SKM-1 (cell line): Measurements from ENCODE around the gene SEBOX.

Source experiments
- DNase-seq: peaks from one replicate; lab custom pipeline; 2025; ENCODE audit not compliant: unreplicated experiment; lab: John Stamatoyannopoulos, UW

The SEBOX gene

GRCh38 chr17:28394337-28395116 lies 29.5 kb upstream of the SEBOX start:
- DNase-seq = no peak

- DNase-seq = no peak
Measured at GRCh38 chr17:28392491-28392890, 27.5 kb upstream of the SEBOX start.

GRCh38 chr17:28391401-28391800 lies 26.4 kb upstream of the SEBOX start:
- DNase-seq = no peak

- no peak for DNase-seq
Measured at GRCh38 chr17:28390984-28391383, 26.0 kb upstream of the SEBOX start.

GRCh38 chr17:28390563-28390962 lies 25.6 kb upstream of the SEBOX start:
- DNase-seq = no peak

GRCh38 chr17:28390141-28390540 lies 25.1 kb upstream of the SEBOX start:
- no peak for DNase-seq

- no peak for DNase-seq
Measured at GRCh38 chr17:28388106-28388505, 23.1 kb upstream of the SEBOX start.

- DNase-seq = no peak
Measured at GRCh38 chr17:28386391-28386790, 21.4 kb upstream of the SEBOX start.

- DNase-seq = no peak
Measured at GRCh38 chr17:28385406-28385805, 20.4 kb upstream of the SEBOX start.

GRCh38 chr17:28385037-28385400 lies 20.0 kb upstream of the SEBOX start:
- DNase-seq = no peak

- DNase-seq = no peak
Measured at GRCh38 chr17:28384281-28385036, 19.5 kb upstream of the SEBOX start.

- no peak for DNase-seq
Measured at GRCh38 chr17:28381141-28381825, 16.3 kb upstream of the SEBOX start.

- DNase-seq = no peak
Measured at GRCh38 chr17:28379814-28380801, 15.1 kb upstream of the SEBOX start.

GRCh38 chr17:28372945-28373274 lies 7.9 kb upstream of the SEBOX start:
- DNase-seq = no peak

- no peak for DNase-seq
Measured at GRCh38 chr17:28372203-28372944, 7.4 kb upstream of the SEBOX start.

- DNase-seq = no peak
Measured at GRCh38 chr17:28371245-28372202, 6.5 kb upstream of the SEBOX start, which contains the start of gene SARM1. TSS of gene SARM1 (plus strand) at chr17:28371694. CDS start at chr17:28372033, 339 bp downstream.

- no peak for DNase-seq
Measured at GRCh38 chr17:28370744-28371103, 5.7 kb upstream of the SEBOX start.

- DNase-seq = peak; percentile 15
Measured at GRCh38 chr17:28370035-28370743, 5.2 kb upstream of the SEBOX start, which contains the start of gene VTN. TSS of gene VTN (minus strand) at chr17:28370307. CDS start at chr17:28370203, 104 bp downstream.
